ENCODE results near the gene SHQ1. TPM values are rescaled to one million over a fixed set of nuclear protein-coding genes. Genes with fewer than 3 reads are reported as not detected.

Gene SHQ1
- total and polyA plus RNA-seq, 9 of the 15 experiments (the other 6 are each of a cell fraction or from before 2014, with no cell fraction given) = 9.2 to 25.0 (median 14.1) TPM

- no peak for ATAC-seq
These were observed 37.4 kb downstream of the SHQ1 start for GRCh38 chr3:72810659-72811434.

GRCh38 chr3:72810063-72810462 is 38.2 kb downstream of the SHQ1 start:
- ATAC-seq = no peak
- H3K4me1 ChIP-seq (replicated peaks in 1 of 2; ENCODE audit: control insufficient read depth in 2 of 2, insufficient read depth in 2 of 2, low read length in 2 of 2) = no peaks in the 10 kb centered on the region
- H3K4me2 ChIP-seq (ENCODE audit: insufficient read depth, low read length) = no peak overlapping the region
- intact Hi-C loops (cut with micrococcal nuclease) = loop anchor here (10.0 kb wide), 2 partner anchors 365 to 935 kb away; partner anchors contain the start of gene RYBP
- no TSS peak for BruUV-seq (replicated peaks)
- in situ Hi-C loops (cut with MboI) = no loop called here
- no peaks in the 10 kb centered on the region for H3K79me2 ChIP-seq (ENCODE audit: control insufficient read depth, insufficient read depth, low read length)
- no peak overlapping the region for H3K27ac ChIP-seq (ENCODE audit: extremely low read depth, low read depth, low read length)
- FAIRE-seq = no peak
- no peak overlapping the region for H3K4me3 ChIP-seq
- no peaks in the 10 kb centered on the region for H3K9me3 ChIP-seq (replicated peaks; ENCODE audit: control insufficient read depth, insufficient read depth, low read depth, low read length)
- ChIA-PET POLR2A (no interaction called here), CTCF (ENCODE audit: low intra/inter-chr PET ratio) (no interaction called here)
- no peak overlapping the region for H2AFZ ChIP-seq (ENCODE audit: low read depth, low read length)
- H3K27me3 ChIP-seq (ENCODE audit: control insufficient read depth in 2 of 2, insufficient read depth in 2 of 2, low read length in 2 of 2) = no peaks in the 10 kb centered on the region
- no peak for DNase-seq (ENCODE audit: extremely low read depth in 1 of 4, low spot score in 3 of 4)
- no peaks in the 10 kb centered on the region for H4K20me1 ChIP-seq (replicated peaks; ENCODE audit: control insufficient read depth, insufficient read depth, low read length)
- H3K9ac ChIP-seq (ENCODE audit: insufficient read depth in 1 of 2, low read depth in 2 of 2, low read length in 2 of 2) = no peak overlapping the region
- no peak for TF ChIP-seq DIDO1 (tag; IDR thresholded peaks at IDR 0.05; ENCODE audit: low read depth)
- no peak for TF ChIP-seq STAT5A (IDR thresholded peaks at IDR 0.05; ENCODE audit: borderline replicate concordance, low read length)
- TF ChIP-seq ZNF23 (CRISPR knock-in tag; IDR thresholded peaks at IDR 0.05) = no peak
- no peak for TF ChIP-seq SREBF2 (CRISPR knock-in tag; IDR thresholded peaks at IDR 0.05)
- TF ChIP-seq ATF7 (IDR thresholded peaks at IDR 0.05) = no peak
- TF ChIP-seq NRF1 (conservative IDR thresholded peaks at IDR 0.05 in 1 of 2, IDR thresholded peaks at IDR 0.05 in 1 of 2) = no peak
- TF ChIP-seq RFX5 (IDR thresholded peaks at IDR 0.05; ENCODE audit: low read depth, low read length) = no peak
- no peak for TF ChIP-seq PREB (CRISPR knock-in tag; IDR thresholded peaks at IDR 0.05)
- no peak for TF ChIP-seq MEF2D (tag; conservative IDR thresholded peaks at IDR 0.05; ENCODE audit: low read depth)
- TF ChIP-seq ADNP (tag; IDR thresholded peaks at IDR 0.05) = no peak
- no peak for TF ChIP-seq ZNF780A (CRISPR knock-in tag; IDR thresholded peaks at IDR 0.05)
- peaks cover 12% of the 10 kb centered on the region for H3K36me3 ChIP-seq (ENCODE audit: control insufficient read depth, insufficient read depth, low read length)
- no peaks in the 10 kb centered on the region for H3K9me1 ChIP-seq (ENCODE audit: control insufficient read depth, insufficient read depth, low read length)

More at GRCh38 chr3:72810659-72811434, 37.4 kb downstream of the SHQ1 start:
- intact Hi-C loops (cut with micrococcal nuclease) (loop anchor here (10.0 kb wide), 2 partner anchors 366 to 936 kb away; partner anchors contain the start of gene RYBP), in situ Hi-C loops (cut with MboI) (no loop called here)
- Histone ChIP-seq H4K20me1 (replicated peaks; ENCODE audit: control insufficient read depth, insufficient read depth, low read length) (no peaks in the 10 kb centered on the region), H3K9ac (ENCODE audit: insufficient read depth in 1 of 2, low read depth in 2 of 2, low read length in 2 of 2) (no peak overlapping the region), H3K9me1 (ENCODE audit: control insufficient read depth, insufficient read depth, low read length) (no peaks in the 10 kb centered on the region), H3K27ac (ENCODE audit: extremely low read depth, low read depth, low read length) (no peak overlapping the region), H3K36me3 (ENCODE audit: control insufficient read depth, insufficient read depth, low read length) (peaks cover 18% of the 10 kb centered on the region), H2AFZ (ENCODE audit: low read depth, low read length) (no peak overlapping the region), H3K27me3 (ENCODE audit: control insufficient read depth in 2 of 2, insufficient read depth in 2 of 2, low read length in 2 of 2) (no peaks in the 10 kb centered on the region), H3K9me3 (replicated peaks; ENCODE audit: control insufficient read depth, insufficient read depth, low read depth, low read length) (no peaks in the 10 kb centered on the region), H3K79me2 (ENCODE audit: control insufficient read depth, insufficient read depth, low read length) (no peaks in the 10 kb centered on the region), H3K4me2 (ENCODE audit: insufficient read depth, low read length) (no peak overlapping the region), H3K4me1 (replicated peaks in 1 of 2; ENCODE audit: control insufficient read depth in 2 of 2, insufficient read depth in 2 of 2, low read length in 2 of 2) (no peaks in the 10 kb centered on the region), H3K4me3 (no peak overlapping the region)
- POLR2A ChIA-PET = interaction anchor here (0.6 kb wide), 1 partner anchor 767 kb away, joined by 4 read pairs; no protein-coding TSS in a partner anchor
- no TSS peak for BruUV-seq (replicated peaks)
- 82% methylated on average over 6 of the region's 6 CpGs for WGBS (ENCODE audit: insufficient coverage, low coverage, missing lambda C conversion rate)
- no peak for DNase-seq (ENCODE audit: extremely low read depth in 1 of 4, low spot score in 3 of 4)
- no peak for TF ChIP-seq HNRNPH1 (optimal IDR thresholded peaks at IDR 0.05; ENCODE audit: low read depth, low read length)
- no peak for TF ChIP-seq KAT8 (IDR thresholded peaks at IDR 0.05; ENCODE audit: low read depth)
- no peak for TF ChIP-seq STAG1 (CRISPR knock-in tag; IDR thresholded peaks at IDR 0.05; ENCODE audit: borderline replicate concordance)
- FAIRE-seq = no peak
- CTCF ChIA-PET (ENCODE audit: low intra/inter-chr PET ratio) = interaction anchor here (1.0 kb wide), 1 partner anchor 137 kb away, joined by 3 read pairs; no protein-coding TSS in a partner anchor
